HepG2 (cell line): ENCODE measurements around the gene PURB. TPM values are rescaled to one million over a fixed set of nuclear protein-coding genes. Genes with fewer than 3 reads are reported as not detected.

Experiments
- ATAC-seq: fragments of 200-7000 bp; cut with Tn5 transposase; 3 replicates; pipeline ENCODE4 v1.9.1; 2020; ENCODE audit warnings: mild to moderate bottlenecking, moderate library complexity
- Bru-seq: library from RNA; stranded (reverse); fragments of 400-500 nt; gene quantifications from one replicate; lab custom pipeline; 2021; lab: Mats Ljungman, UMichigan
- BruChase-seq, 2 experiments: library from RNA; stranded (reverse); fragments of 400-500 nt; gene quantifications; one replicate each; lab custom pipeline; 2021; lab: Mats Ljungman, UMichigan
- BruUV-seq: library from RNA; stranded (reverse); fragments of 400-500 nt; replicated peaks from 2 replicates; lab custom pipeline; 2021; lab: Mats Ljungman, UMichigan
- CTCF ChIA-PET: fragments of 300-600 bp; formaldehyde crosslinking; extraction: SDS; loops from one replicate; lab custom pipeline; 2021; ENCODE audit warnings: low total read pairs, inconsistent platforms, low intra/inter-chr PET ratio; lab: Yijun Ruan, JAX
- POLR2A ChIA-PET: fragments of 350-600 bp; sonication (Branson Sonifier 250); formaldehyde crosslinking; loops from one replicate; lab custom pipeline; 2020; ENCODE audit warnings: antibody characterized with exemption, inconsistent platforms; lab: Yijun Ruan, JAX
- DNase-seq: peaks from one replicate; pipeline ENCODE4 v3.0.0-alpha.2; 2015; ENCODE audit warnings: low spot score
- FAIRE-seq: peaks from 3 replicates; lab custom pipeline; 2011; peaks lifted over from hg19 to GRCh38; lab: Jason Lieb, UNC
- H2AFZ ChIP-seq: one replicate; pipeline ENCODE4 v1.6.1; 2011; ENCODE audit warnings: low read length, inconsistent platforms
- H3K27ac ChIP-seq: fragments of 300-600 bp; 3 replicates; pipeline ENCODE4 v1.8.0; 2011; ENCODE audit warnings: mixed run types, mild to moderate bottlenecking, mixed read lengths, low read length, inconsistent platforms; ENCODE audit not compliant: insufficient read depth; ENCODE audit errors: extremely low read length
- H3K27me3 ChIP-seq, 2 experiments: fragments of 200-600 bp in 1 of 2; 2 replicates in 1 of 2; 3 replicates in 1 of 2; pipeline versions ENCODE4 v1.6.0 to v1.8.0; 2011; ENCODE audit warnings: low read length in 2 of 2, mild to moderate bottlenecking in 2 of 2, moderate library complexity in 2 of 2, inconsistent platforms in 1 of 2; ENCODE audit not compliant: insufficient read depth in 2 of 2, control insufficient read depth in 1 of 2
- H3K36me3 ChIP-seq, 2 experiments: fragments of 200-600 bp in 1 of 2; replicated peaks in 1 of 2; 2 replicates in 1 of 2; 3 replicates in 1 of 2; pipeline versions ENCODE4 v1.5.1 to v1.8.0; 2011; ENCODE audit warnings: low read length in 2 of 2, inconsistent platforms in 1 of 2; ENCODE audit not compliant: insufficient read depth in 2 of 2, control insufficient read depth in 1 of 2
- H3K4me1 ChIP-seq: 2 replicates; pipeline ENCODE4 v1.5.1; 2012; ENCODE audit warnings: low read length, inconsistent platforms; ENCODE audit not compliant: insufficient read depth
- H3K4me2 ChIP-seq: 2 replicates; pipeline ENCODE4 v1.6.0; 2011; ENCODE audit warnings: low read depth, low read length, inconsistent platforms
- H3K4me3 ChIP-seq, 3 experiments: fragments of 200-600 bp in 1 of 3; sonication (generic), shearing (Covaris generic) in 1 of 3; replicated peaks in 1 of 3; 2 replicates each; pipeline ENCODE4 v1.5.1; 2011 to 2016; ENCODE audit warnings: low read length in 3 of 3, inconsistent platforms in 2 of 3, low read depth in 2 of 3, mild to moderate bottlenecking in 2 of 3, control low read depth in 1 of 3, mixed read lengths in 1 of 3; ENCODE audit not compliant: insufficient read depth in 1 of 3
- H3K79me2 ChIP-seq: one replicate; pipeline ENCODE4 v1.6.1; 2011; ENCODE audit warnings: low read length, inconsistent platforms; ENCODE audit not compliant: insufficient read depth
- H3K9ac ChIP-seq: 2 replicates; pipeline ENCODE4 v1.6.0; 2011; ENCODE audit warnings: mild to moderate bottlenecking, low read depth, low read length, inconsistent platforms; ENCODE audit not compliant: insufficient read depth
- H3K9me3 ChIP-seq: 2 replicates; pipeline ENCODE4 v1.5.1; 2012; ENCODE audit warnings: mild to moderate bottlenecking, low read length
- H4K20me1 ChIP-seq: 2 replicates; pipeline ENCODE4 v1.6.0; 2011; ENCODE audit warnings: inconsistent platforms, mild to moderate bottlenecking, low read length, moderate library complexity; ENCODE audit not compliant: insufficient read depth
- MAFG ChIP-seq: sonication (generic); formaldehyde crosslinking; IDR thresholded peaks from 2 replicates; pipeline ENCODE4 v1.5.1; 2020; ENCODE audit warnings: mild to moderate bottlenecking, missing genetic modification reagents
- NFYB ChIP-seq: sonication (generic); formaldehyde crosslinking; IDR thresholded peaks from 2 replicates; pipeline ENCODE4 v1.4.0; 2020; ENCODE audit warnings: missing genetic modification reagents
- SAFB2 ChIP-seq: sonication (generic); formaldehyde crosslinking; IDR thresholded peaks from 2 replicates; pipeline ENCODE4 v1.5.1; 2020; ENCODE audit warnings: missing genetic modification reagents, low read depth, mild to moderate bottlenecking, borderline replicate concordance
- SIX1 ChIP-seq: sonication (generic); formaldehyde crosslinking; IDR thresholded peaks from 2 replicates; pipeline ENCODE4 v1.4.0; 2020; ENCODE audit warnings: missing genetic modification reagents, borderline replicate concordance
- SOX5 ChIP-seq: IDR thresholded peaks from 2 replicates; pipeline ENCODE4 v1.6.1; 2016; ENCODE audit warnings: borderline replicate concordance
- ZFP36 ChIP-seq: fragments of 150-350 bp; IDR thresholded peaks from 2 replicates; pipeline ENCODE4 v1.6.1; 2018; ENCODE audit warnings: borderline replicate concordance, low read length, low read depth; ENCODE audit not compliant: partially characterized antibody
- ZNF33A ChIP-seq: sonication (generic); formaldehyde crosslinking; IDR thresholded peaks from 2 replicates; pipeline ENCODE4 v1.5.1; 2020; ENCODE audit warnings: missing genetic modification reagents, mild to moderate bottlenecking, moderate library complexity, borderline replicate concordance
- WGBS: methylation state at CpG from one replicate; pipeline ENCODE4 v1.1.6; 2017; ENCODE audit warnings: low lambda C conversion rate; 5-methylcytosine and 5-hydroxymethylcytosine counted together
- in situ Hi-C: cut with HindIII; loops from 2 replicates; pipeline ENCODE4 v1.10.0; 2017; ENCODE audit warnings: low pct_unique_long_range_greater_than_20kb; ENCODE audit not compliant: extremely low pct_ligation_motif_present
- intact Hi-C: fragments of 100-400 bp; cut with micrococcal nuclease; formaldehyde crosslinking; loops from one replicate; pipeline ENCODE4 v1.10.0; 2022; ENCODE audit not compliant: unreplicated experiment
- long read RNA-seq, 2 experiments: library from RNA in 1 of 2; library from polyadenylated mRNA in 1 of 2; stranded (forward) in 1 of 2; unstranded in 1 of 2; transcript quantifications; one replicate each; pipeline ENCODE4 v2.0.0, GENCODE V29; 2019 to 2022
- polyA minus RNA-seq, 3 experiments: library from RNA; depleted of rRNA, polyadenylated mRNA; stranded (reverse); fragments of >200 nt; gene quantifications; 2 replicates each; pipeline ENCODE4 v1.2.3, GENCODE V29; 2011; ENCODE audit warnings: low replicate concordance in 1 of 3
- polyA plus RNA-seq, 8 experiments: library from polyadenylated mRNA; depleted of rRNA in 3 of 8; stranded (reverse) in 7 of 8; unstranded in 1 of 8; fragments of >200 nt; fragmentation: Illumina TruSeq in 4 of 8; extraction: Trizol in 4 of 8; gene quantifications; 2 replicates each; pipeline versions ENCODE4 v1.2.1 to v1.2.3, GENCODE V29; 2011 to 2016; ENCODE audit warnings: low read depth in 4 of 8, missing spikeins in 1 of 8, mixed read lengths in 1 of 8; ENCODE audit not compliant: insufficient read depth in 1 of 8
- total RNA-seq, 5 experiments: library from RNA; depleted of rRNA; stranded (reverse); fragments of >200 nt; fragmentation: Illumina TruSeq; extraction: Trizol; gene quantifications; 2 replicates each; pipeline ENCODE4 v1.2.3, GENCODE V29; 2016; ENCODE audit warnings: low read depth in 1 of 5
- TF ChIP-seq, protein P1 (sequence below): sonication (generic); formaldehyde crosslinking; IDR thresholded peaks from 2 replicates; pipeline ENCODE4 v1.4.0; 2020; ENCODE audit warnings: mild to moderate bottlenecking, missing genetic modification reagents
- TF ChIP-seq, protein P2 (sequence below): sonication (generic); formaldehyde crosslinking; IDR thresholded peaks from 2 replicates; pipeline ENCODE4 v1.4.0; 2020; ENCODE audit warnings: missing genetic modification reagents, mild to moderate bottlenecking, borderline replicate concordance

The PURB gene
- total RNA-seq (2016; rRNA removed; fragmentation: Illumina TruSeq; extraction: Trizol) = 4.3 and 10.1 TPM in 2 replicates
- 0.61 and 0.71 TPM in 2 replicates for total RNA-seq (2016; cell fraction: cytosol; rRNA removed; fragmentation: Illumina TruSeq; extraction: Trizol; ENCODE audit: low read depth)
- total RNA-seq (2016; cell fraction: insoluble cytoplasmic fraction; rRNA removed; fragmentation: Illumina TruSeq; extraction: Trizol) = 4.3 and 10.1 TPM in 2 replicates
- total RNA-seq (2016; cell fraction: membrane; rRNA removed; fragmentation: Illumina TruSeq; extraction: Trizol) = 4.2 and 4.9 TPM in 2 replicates
- 9.4 and 9.7 TPM in 2 replicates for total RNA-seq (2016; cell fraction: nucleus; rRNA removed; fragmentation: Illumina TruSeq; extraction: Trizol)
- 2.3 and 2.7 TPM in 2 replicates for polyA plus RNA-seq (2011; rRNA removed)
- polyA plus RNA-seq (2011; cell fraction: cytosol; rRNA removed) = 1.0 and 1.7 TPM in 2 replicates
- 2.3 and 3.8 TPM in 2 replicates for polyA plus RNA-seq (2011; cell fraction: nucleus; rRNA removed)
- polyA plus RNA-seq (2012) = 6.1 and 7.3 TPM in 2 replicates
- 0.64 and 0.70 TPM in 2 replicates for polyA plus RNA-seq (2016; cell fraction: cytosol; fragmentation: Illumina TruSeq; extraction: Trizol; ENCODE audit: low read depth)
- polyA plus RNA-seq (2016; cell fraction: insoluble cytoplasmic fraction; fragmentation: Illumina TruSeq; extraction: Trizol; ENCODE audit: low read depth) = 9.2 and 9.5 TPM in 2 replicates
- 2.2 and 2.3 TPM in 2 replicates for polyA plus RNA-seq (2016; cell fraction: membrane; fragmentation: Illumina TruSeq; extraction: Trizol; ENCODE audit: low read depth)
- 14.1 and 14.9 TPM in 2 replicates for polyA plus RNA-seq (2016; cell fraction: nucleus; fragmentation: Illumina TruSeq; extraction: Trizol; ENCODE audit: insufficient read depth, low read depth)
- 1.9 and 4.8 TPM in 2 replicates for polyA minus RNA-seq (2011; rRNA and poly(A)+ RNA removed; ENCODE audit: low replicate concordance)
- 4.7 and 5.6 TPM in 2 replicates for polyA minus RNA-seq (2011; cell fraction: cytosol; rRNA and poly(A)+ RNA removed)
- polyA minus RNA-seq (2011; cell fraction: nucleus; rRNA and poly(A)+ RNA removed) = 9.7 and 10.8 TPM in 2 replicates
- percentile 91 among the genes with signal in this experiment for Bru-seq, nascent RNA
- percentile 95 among the genes with signal in this experiment for BruChase-seq, experiment 1, labeled RNA remaining after a 6-hour chase
- BruChase-seq, experiment 2, labeled RNA remaining after a 2-hour chase = percentile 97 among the genes with signal in this experiment
- long read RNA-seq, experiment 1, full-length matches to known transcripts = 8 of 8 reads
- long read RNA-seq, experiment 1, partial matches to known transcripts = 0 of 8 reads
- long read RNA-seq, experiment 1, other reads (novel, unspliced or antisense) = 0 of 8 reads
- long read RNA-seq, experiment 2, full-length matches to known transcripts = 25 of 25 reads
- long read RNA-seq, experiment 2, partial matches to known transcripts = 0 of 25 reads
- long read RNA-seq, experiment 2, other reads (novel, unspliced or antisense) = 0 of 25 reads

DNA sequence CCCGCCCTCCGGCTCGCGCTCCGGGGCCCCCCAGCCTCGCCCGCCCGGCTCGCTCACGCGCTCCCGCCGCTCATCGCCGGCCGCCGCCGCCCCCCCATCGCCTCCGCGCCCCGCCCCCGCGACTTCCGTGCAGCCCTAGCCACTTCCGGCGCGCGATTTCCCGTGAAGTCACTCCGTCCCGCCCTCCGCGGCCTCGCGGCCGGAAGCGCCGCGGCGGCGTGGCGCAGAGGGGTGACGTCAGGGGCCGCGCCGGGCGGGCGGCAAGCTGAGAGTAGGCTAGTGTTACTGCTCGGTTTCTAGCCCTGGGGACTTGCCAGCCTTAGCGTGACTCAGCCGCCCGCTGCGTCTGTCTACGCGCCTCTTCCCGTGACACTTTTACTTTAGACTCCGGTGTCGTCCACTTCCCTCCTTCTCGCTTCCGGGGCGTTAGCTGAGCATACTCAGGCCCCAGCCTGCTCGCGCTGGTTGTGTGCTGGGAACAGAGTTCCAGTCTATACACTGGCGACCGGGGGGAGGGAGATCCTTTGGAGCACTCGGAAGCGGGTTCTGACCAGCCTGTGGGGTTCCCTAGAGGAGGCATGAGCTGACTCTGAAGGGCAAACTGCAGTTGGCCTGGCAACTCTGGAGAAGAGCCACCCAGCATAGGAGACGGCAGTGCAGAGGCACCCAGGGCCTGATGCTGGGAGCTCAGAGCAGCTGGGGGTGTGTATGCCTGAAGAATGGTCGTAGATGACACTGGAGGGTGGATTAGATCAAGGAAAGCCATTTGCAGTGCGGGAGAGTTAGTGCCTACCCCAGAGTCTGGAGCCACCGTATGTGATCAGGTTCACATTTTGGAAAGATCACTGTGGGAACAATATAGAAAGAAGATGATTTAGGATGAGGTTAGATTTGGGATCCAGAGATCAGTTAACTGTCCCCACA lies at the start of gene PURB:
Gene PURB (minus strand): TSS at position 137 of the 924 bp plus-strand sequence. CDS start 182 bp downstream, outside the sequence.
- Histone ChIP-seq H3K9ac (peak within 1 kb of the TSS; percentile 93), H3K4me3 (peak within 1 kb of the TSS; percentile 73 to 96 (median 88)), H3K79me2 (peaks cover 42% of the 10 kb centered on the region), H3K27ac (peak within 1 kb of the TSS; percentile 92), H4K20me1 (peaks cover 7% of the 10 kb centered on the region; the same call in 1 of the 2 replicates), H3K9me3 (no peaks in the 10 kb centered on the region), H3K4me2 (peak within 1 kb of the TSS; percentile 97), H3K27me3 (no peaks in the 10 kb centered on the region), H3K4me1 (peaks cover 48% of the 10 kb centered on the region), H2AFZ (no peak within 1 kb of the TSS), H3K36me3 (no peaks in the 10 kb centered on the region; a peak in 3 of 5 replicates)
- DNase-seq (peak; percentile 86), ATAC-seq (peak; percentile 92), FAIRE-seq (peak; percentile 4)
- intact Hi-C loops (no loop called here), in situ Hi-C loops (no loop called here)
- CTCF ChIA-PET = no interaction called here
- POLR2A ChIA-PET = interaction anchor here (0.9 to 2.2 kb wide), 12 partner anchors 9 to 304 kb away, joined by 4 to 16 read pairs (median 4); partner anchors contain the start of genes H2AZ2, OGDH, TBRG4 and TMED4
- WGBS = 2% methylated on average over 22 of the region's 72 CpGs
- BruUV-seq = TSS peak; percentile 94
- TF ChIP-seq, protein P1, sequence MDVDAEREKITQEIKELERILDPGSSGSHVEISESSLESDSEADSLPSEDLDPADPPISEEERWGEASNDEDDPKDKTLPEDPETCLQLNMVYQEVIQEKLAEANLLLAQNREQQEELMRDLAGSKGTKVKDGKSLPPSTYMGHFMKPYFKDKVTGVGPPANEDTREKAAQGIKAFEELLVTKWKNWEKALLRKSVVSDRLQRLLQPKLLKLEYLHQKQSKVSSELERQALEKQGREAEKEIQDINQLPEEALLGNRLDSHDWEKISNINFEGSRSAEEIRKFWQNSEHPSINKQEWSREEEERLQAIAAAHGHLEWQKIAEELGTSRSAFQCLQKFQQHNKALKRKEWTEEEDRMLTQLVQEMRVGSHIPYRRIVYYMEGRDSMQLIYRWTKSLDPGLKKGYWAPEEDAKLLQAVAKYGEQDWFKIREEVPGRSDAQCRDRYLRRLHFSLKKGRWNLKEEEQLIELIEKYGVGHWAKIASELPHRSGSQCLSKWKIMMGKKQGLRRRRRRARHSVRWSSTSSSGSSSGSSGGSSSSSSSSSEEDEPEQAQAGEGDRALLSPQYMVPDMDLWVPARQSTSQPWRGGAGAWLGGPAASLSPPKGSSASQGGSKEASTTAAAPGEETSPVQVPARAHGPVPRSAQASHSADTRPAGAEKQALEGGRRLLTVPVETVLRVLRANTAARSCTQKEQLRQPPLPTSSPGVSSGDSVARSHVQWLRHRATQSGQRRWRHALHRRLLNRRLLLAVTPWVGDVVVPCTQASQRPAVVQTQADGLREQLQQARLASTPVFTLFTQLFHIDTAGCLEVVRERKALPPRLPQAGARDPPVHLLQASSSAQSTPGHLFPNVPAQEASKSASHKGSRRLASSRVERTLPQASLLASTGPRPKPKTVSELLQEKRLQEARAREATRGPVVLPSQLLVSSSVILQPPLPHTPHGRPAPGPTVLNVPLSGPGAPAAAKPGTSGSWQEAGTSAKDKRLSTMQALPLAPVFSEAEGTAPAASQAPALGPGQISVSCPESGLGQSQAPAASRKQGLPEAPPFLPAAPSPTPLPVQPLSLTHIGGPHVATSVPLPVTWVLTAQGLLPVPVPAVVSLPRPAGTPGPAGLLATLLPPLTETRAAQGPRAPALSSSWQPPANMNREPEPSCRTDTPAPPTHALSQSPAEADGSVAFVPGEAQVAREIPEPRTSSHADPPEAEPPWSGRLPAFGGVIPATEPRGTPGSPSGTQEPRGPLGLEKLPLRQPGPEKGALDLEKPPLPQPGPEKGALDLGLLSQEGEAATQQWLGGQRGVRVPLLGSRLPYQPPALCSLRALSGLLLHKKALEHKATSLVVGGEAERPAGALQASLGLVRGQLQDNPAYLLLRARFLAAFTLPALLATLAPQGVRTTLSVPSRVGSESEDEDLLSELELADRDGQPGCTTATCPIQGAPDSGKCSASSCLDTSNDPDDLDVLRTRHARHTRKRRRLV = no peak
- TF ChIP-seq MAFG (no peak), SOX5 (peak; percentile 31; the same call in 1 of the 2 replicates), SIX1 (CRISPR knock-in tag) (peak; percentile 32; the same call in 1 of the 2 replicates), ZFP36 (no peak), SAFB2 (CRISPR knock-in tag) (peak; percentile 53; the same call in 1 of the 2 replicates), ZNF33A (CRISPR knock-in tag) (no peak), NFYB (CRISPR knock-in tag) (no peak; the same call in 1 of the 2 replicates)
- TF ChIP-seq, protein P2, sequence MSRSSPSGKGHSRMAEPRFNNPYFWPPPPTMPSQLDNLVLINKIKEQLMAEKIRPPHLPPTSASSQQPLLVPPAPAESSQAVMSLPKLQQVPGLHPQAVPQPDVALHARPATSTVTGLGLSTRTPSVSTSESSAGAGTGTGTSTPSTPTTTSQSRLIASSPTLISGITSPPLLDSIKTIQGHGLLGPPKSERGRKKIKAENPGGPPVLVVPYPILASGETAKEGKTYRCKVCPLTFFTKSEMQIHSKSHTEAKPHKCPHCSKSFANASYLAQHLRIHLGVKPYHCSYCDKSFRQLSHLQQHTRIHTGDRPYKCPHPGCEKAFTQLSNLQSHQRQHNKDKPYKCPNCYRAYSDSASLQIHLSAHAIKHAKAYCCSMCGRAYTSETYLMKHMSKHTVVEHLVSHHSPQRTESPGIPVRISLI (CRISPR knock-in tag) = no peak; the same call in 1 of the 2 replicates
